Measurements from ENCODE around the gene MT1HL1. TPM values are rescaled to one million over a fixed set of nuclear protein-coding genes. Genes with fewer than 3 reads are reported as not detected.
"Not testable (repeated sequence)": the region's sequence is repeated elsewhere in the genome, so short reads cannot be mapped to it uniquely, and the experiment has no call there.

The MT1HL1 gene
- total RNA-seq, 1 donor from 2014 or later, result not detected

DNA sequence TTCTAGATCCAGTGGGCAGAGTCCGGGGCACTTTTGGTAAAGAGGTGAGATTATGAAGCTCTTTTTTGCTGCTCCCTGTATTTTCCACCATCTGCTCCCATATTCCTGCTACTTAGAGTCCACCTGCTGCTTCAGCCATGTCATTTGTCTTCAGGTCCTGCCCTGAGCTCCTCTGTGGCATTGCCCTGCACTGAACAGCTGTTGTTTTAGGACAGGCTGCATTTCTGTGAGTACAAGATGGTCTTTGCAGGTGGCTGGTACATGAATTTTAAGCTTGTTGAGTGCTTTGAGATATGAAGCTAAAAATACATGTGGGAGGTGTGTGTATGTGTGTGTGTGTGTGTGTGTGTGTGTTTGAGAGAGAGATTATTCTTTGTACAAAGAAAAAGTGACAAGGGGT is 21.9 kb downstream of the MT1HL1 start:
- Mint-ChIP-seq H3K4me3 (ENCODE audit: low read depth) (no peak overlapping the region), H3K4me1 (ENCODE audit: low read depth) (no peaks in the 10 kb centered on the region), H3K9me3 (ENCODE audit: low read depth) (peaks cover 3% of the 10 kb centered on the region), H3K27me3 (peaks cover 24% of the 10 kb centered on the region), H3K27ac (no peak overlapping the region), H3K36me3 (ENCODE audit: insufficient read depth) (no peaks in the 10 kb centered on the region)
- no peak for DNase-seq (ENCODE audit: low spot score, unreplicated experiment)
- TF ChIP-seq, protein P1, sequence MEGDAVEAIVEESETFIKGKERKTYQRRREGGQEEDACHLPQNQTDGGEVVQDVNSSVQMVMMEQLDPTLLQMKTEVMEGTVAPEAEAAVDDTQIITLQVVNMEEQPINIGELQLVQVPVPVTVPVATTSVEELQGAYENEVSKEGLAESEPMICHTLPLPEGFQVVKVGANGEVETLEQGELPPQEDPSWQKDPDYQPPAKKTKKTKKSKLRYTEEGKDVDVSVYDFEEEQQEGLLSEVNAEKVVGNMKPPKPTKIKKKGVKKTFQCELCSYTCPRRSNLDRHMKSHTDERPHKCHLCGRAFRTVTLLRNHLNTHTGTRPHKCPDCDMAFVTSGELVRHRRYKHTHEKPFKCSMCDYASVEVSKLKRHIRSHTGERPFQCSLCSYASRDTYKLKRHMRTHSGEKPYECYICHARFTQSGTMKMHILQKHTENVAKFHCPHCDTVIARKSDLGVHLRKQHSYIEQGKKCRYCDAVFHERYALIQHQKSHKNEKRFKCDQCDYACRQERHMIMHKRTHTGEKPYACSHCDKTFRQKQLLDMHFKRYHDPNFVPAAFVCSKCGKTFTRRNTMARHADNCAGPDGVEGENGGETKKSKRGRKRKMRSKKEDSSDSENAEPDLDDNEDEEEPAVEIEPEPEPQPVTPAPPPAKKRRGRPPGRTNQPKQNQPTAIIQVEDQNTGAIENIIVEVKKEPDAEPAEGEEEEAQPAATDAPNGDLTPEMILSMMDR (IDR thresholded peaks at IDR 0.05; ENCODE audit: unreplicated experiment), result no peak

DNA sequence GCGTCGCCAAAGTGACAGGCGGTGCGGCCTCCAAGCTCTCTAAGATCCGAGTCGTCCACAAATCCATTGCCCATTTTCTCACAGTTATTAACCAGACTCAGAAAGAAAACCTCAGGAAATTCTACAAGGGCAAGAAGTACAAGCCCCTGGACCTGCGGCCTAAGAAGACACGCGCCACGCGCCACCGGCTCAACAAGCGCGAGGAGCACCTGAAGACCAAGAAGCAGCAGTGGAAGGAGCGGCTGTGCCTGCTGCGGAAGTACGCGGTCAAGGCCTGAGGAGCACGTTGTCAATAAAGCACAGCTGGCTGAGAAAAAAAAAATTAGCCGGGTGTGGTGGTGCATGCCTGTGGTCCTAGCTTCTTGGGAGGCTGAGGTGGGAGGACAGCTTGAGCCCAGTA is 22.8 kb downstream of the MT1HL1 start:
- not testable (repeated sequence) for DNase-seq (ENCODE audit: low spot score, unreplicated experiment); H3K27ac Mint-ChIP-seq; H3K36me3 Mint-ChIP-seq (ENCODE audit: insufficient read depth); H3K4me1 Mint-ChIP-seq (ENCODE audit: low read depth); H3K9me3 Mint-ChIP-seq (ENCODE audit: low read depth); H3K4me3 Mint-ChIP-seq (ENCODE audit: low read depth)
- peaks cover 23% of the 10 kb centered on the region for H3K27me3 Mint-ChIP-seq

DNA sequence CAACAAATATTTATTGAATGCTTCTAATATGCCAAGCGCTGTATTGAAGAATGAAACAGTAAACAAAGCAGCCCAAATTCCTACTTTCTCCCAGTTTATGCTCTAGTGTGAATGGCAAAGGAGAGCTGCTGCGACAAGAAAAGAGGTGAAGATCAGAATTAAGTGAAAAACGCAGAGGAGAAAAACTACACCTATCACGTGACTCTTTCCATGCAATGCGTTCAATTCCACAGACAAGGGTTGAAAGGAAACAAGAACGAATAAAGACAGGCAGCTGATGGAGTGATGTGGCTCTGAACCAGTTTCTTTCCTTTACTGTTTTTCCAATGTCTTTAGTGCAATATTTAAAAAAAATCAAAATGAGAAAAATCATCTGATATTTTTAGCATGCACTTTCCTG is 23.6 kb downstream of the MT1HL1 start:
- TF ChIP-seq, protein P1 (IDR thresholded peaks at IDR 0.05; ENCODE audit: unreplicated experiment), result no peak
- no peak for DNase-seq (ENCODE audit: low spot score, unreplicated experiment)
- H3K4me1 Mint-ChIP-seq (ENCODE audit: low read depth), result no peaks in the 10 kb centered on the region
- no peak overlapping the region for H3K27ac Mint-ChIP-seq
- H3K36me3 Mint-ChIP-seq (ENCODE audit: insufficient read depth), result no peaks in the 10 kb centered on the region
- H3K4me3 Mint-ChIP-seq (ENCODE audit: low read depth), result no peak overlapping the region
- H3K9me3 Mint-ChIP-seq (ENCODE audit: low read depth), result peaks cover 4% of the 10 kb centered on the region
- peaks cover 17% of the 10 kb centered on the region for H3K27me3 Mint-ChIP-seq

DNA sequence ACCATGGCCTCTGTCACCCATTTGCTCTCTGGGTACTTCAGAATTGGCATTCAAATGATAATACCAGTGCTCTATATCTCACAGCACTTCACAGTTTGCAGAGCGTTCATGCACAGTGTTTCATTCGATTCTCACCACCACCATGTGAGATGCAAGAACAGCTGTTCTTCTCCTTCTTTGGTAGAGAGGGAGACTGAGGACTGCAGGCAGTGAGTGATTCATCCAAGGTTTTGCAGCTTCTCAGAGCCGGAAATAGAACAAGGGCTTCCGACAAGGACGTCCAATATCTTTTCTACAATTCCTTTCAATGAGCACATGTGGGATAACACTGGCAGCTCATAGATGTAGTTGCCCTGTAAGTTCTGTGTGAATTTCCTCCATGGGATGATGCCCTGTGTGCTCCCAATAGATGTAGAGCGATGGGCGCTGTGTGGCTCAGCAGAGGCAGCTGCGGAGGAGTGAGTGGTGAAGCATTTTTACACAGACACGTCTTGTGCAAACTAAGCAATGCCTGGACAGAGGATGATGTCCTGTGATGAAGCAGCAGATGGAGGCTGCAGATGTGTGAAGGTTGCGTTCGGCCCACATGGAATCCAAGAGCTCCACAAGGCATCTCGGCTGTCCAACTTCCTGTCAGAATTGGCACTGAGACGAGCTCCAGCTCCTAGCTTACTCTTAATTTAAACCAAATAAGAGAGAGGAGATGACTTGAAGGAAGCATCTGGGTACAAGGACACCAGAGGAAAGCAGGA is 24.9 kb downstream of the MT1HL1 start:
- H3K4me3 Mint-ChIP-seq (ENCODE audit: low read depth), result no peak overlapping the region
- H3K9me3 Mint-ChIP-seq (ENCODE audit: low read depth), result peaks cover 4% of the 10 kb centered on the region
- H3K27me3 Mint-ChIP-seq, result peaks cover 14% of the 10 kb centered on the region
- no peak for DNase-seq (ENCODE audit: low spot score, unreplicated experiment)
- H3K4me1 Mint-ChIP-seq (ENCODE audit: low read depth), result no peaks in the 10 kb centered on the region
- no peaks in the 10 kb centered on the region for H3K36me3 Mint-ChIP-seq (ENCODE audit: insufficient read depth)
- no peak overlapping the region for H3K27ac Mint-ChIP-seq
- TF ChIP-seq, protein P1 (IDR thresholded peaks at IDR 0.05; ENCODE audit: unreplicated experiment), result no peak

DNA sequence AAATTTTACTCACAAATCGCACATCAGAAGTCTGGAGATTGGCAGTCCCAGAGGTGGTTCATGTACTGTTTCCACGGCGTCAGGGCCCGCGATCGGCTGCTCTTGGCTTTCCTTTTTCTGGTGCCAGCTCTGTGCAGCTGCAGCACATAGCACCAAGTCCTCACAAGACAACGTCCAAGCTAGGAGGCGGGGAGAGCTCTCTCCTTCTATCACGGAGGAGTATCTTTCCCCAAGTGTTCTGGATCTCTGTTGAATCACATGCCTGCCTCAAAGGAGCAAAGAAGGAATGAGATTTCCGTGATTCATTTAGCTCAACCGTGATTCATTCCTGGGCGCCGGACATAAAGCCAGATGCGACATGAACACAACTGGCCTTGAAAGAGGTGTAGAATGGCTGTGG is 25.5 kb downstream of the MT1HL1 start:
- H3K27ac Mint-ChIP-seq, result no peak overlapping the region
- H3K27me3 Mint-ChIP-seq, result peaks cover 9% of the 10 kb centered on the region
- TF ChIP-seq, protein P1 (IDR thresholded peaks at IDR 0.05; ENCODE audit: unreplicated experiment), result no peak
- H3K4me3 Mint-ChIP-seq (ENCODE audit: low read depth), result no peak overlapping the region
- DNase-seq (ENCODE audit: low spot score, unreplicated experiment), result no peak
- H3K36me3 Mint-ChIP-seq (ENCODE audit: insufficient read depth), result no peaks in the 10 kb centered on the region
- H3K4me1 Mint-ChIP-seq (ENCODE audit: low read depth), result no peaks in the 10 kb centered on the region
- H3K9me3 Mint-ChIP-seq (ENCODE audit: low read depth), result peaks cover 4% of the 10 kb centered on the region

DNA sequence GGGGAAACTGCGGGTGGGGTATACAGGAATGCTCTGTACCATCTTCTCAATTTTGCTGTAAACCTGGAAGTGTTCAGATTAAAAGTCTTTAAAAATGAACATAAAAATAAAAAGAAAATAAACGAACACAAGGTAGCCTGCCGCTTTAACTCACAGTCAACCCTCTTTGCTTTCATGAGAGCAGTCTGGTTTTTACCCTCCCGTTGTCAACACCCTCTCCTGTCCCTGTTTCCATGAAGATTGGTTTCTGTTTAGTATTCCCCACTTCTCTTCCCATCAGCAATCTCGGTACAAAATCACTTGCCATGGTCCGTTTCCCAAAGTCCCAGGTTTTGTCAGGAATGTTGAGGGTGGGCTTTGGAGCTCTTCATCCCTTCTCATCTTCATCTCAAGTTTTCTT is 28.8 kb downstream of the MT1HL1 start:
- TF ChIP-seq, protein P1 (IDR thresholded peaks at IDR 0.05; ENCODE audit: unreplicated experiment), result no peak
- peaks cover 5% of the 10 kb centered on the region for H3K27me3 Mint-ChIP-seq
- H3K27ac Mint-ChIP-seq, result no peak overlapping the region
- DNase-seq (ENCODE audit: low spot score, unreplicated experiment), result no peak
- H3K4me3 Mint-ChIP-seq (ENCODE audit: low read depth), result no peak overlapping the region
- H3K36me3 Mint-ChIP-seq (ENCODE audit: insufficient read depth), result no peaks in the 10 kb centered on the region
- no peaks in the 10 kb centered on the region for H3K4me1 Mint-ChIP-seq (ENCODE audit: low read depth)
- H3K9me3 Mint-ChIP-seq (ENCODE audit: low read depth), result peaks cover 4% of the 10 kb centered on the region

DNA sequence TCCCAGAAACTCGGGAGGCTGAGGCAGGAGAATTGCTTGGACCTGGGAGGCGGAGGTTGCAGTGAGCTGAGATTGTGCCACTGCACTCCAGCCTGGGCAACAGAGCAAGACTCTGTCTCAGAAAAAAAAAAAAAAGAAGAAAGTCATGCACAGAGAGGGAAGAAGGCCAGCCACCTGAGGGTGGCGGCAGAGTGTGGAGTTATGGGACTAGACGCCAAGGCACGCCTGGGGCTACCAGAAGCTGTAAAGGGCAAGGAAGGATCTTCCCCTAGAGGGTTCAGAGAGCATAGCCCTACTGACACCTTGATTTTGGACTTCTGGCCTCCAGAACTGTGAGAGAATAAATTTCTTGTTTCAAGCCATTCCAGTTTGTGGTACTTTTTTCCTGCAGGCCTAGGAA is 30.2 kb downstream of the MT1HL1 start:
- H3K9me3 Mint-ChIP-seq (ENCODE audit: low read depth); H3K4me3 Mint-ChIP-seq (ENCODE audit: low read depth); H3K36me3 Mint-ChIP-seq (ENCODE audit: insufficient read depth); DNase-seq (ENCODE audit: low spot score, unreplicated experiment); H3K27me3 Mint-ChIP-seq; H3K27ac Mint-ChIP-seq; H3K4me1 Mint-ChIP-seq (ENCODE audit: low read depth): not testable (repeated sequence)

Data from progenitor cell of endocrine pancreas (in vitro differentiated cells).